ENCODE measurements around the gene MAP3K15.

- TF ChIP-seq, protein P1, sequence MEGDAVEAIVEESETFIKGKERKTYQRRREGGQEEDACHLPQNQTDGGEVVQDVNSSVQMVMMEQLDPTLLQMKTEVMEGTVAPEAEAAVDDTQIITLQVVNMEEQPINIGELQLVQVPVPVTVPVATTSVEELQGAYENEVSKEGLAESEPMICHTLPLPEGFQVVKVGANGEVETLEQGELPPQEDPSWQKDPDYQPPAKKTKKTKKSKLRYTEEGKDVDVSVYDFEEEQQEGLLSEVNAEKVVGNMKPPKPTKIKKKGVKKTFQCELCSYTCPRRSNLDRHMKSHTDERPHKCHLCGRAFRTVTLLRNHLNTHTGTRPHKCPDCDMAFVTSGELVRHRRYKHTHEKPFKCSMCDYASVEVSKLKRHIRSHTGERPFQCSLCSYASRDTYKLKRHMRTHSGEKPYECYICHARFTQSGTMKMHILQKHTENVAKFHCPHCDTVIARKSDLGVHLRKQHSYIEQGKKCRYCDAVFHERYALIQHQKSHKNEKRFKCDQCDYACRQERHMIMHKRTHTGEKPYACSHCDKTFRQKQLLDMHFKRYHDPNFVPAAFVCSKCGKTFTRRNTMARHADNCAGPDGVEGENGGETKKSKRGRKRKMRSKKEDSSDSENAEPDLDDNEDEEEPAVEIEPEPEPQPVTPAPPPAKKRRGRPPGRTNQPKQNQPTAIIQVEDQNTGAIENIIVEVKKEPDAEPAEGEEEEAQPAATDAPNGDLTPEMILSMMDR (optimal IDR thresholded peaks at IDR 0.05 in 1 of 3, IDR thresholded peaks at IDR 0.05 in 1 of 3, conservative IDR thresholded peaks at IDR 0.05 in 1 of 3; ENCODE audit: extremely low read depth in 1 of 3, insufficient read depth in 2 of 3, low read length in 3 of 3): no peak
- TF ChIP-seq EZH2 (IDR thresholded peaks at IDR 0.05; ENCODE audit: low read length): no peak
Measured at GRCh38 chrX:19342331-19342906, 172.9 kb downstream of the MAP3K15 start.

All from keratinocyte (primary cell).